ENCODE measurements around the gene SRRM3. TPM values are rescaled to one million over a fixed set of nuclear protein-coding genes. Genes with fewer than 3 reads are reported as not detected.
"Not testable (repeated sequence)": the region's sequence is repeated elsewhere in the genome, so short reads cannot be mapped to it uniquely, and the experiment has no call there.

The SRRM3 gene, protein sequence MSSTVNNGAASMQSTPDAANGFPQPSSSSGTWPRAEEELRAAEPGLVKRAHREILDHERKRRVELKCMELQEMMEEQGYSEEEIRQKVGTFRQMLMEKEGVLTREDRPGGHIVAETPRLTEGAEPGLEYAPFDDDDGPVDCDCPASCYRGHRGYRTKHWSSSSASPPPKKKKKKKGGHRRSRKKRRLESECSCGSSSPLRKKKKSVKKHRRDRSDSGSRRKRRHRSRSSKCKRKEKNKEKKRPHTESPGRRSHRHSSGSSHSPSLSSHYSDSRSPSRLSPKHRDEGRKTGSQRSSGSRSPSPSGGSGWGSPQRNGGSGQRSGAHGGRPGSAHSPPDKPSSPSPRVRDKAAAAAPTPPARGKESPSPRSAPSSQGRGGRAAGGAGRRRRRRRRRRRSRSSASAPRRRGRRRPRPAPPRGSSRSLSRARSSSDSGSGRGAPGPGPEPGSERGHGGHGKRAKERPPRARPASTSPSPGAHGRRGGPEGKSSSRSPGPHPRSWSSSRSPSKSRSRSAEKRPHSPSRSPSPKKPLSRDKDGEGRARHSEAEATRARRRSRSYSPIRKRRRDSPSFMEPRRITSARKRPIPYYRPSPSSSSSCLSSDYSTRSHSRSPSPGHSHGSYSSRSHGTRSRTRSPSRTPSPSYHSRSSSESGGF
- 0.31 TPM for total RNA-seq
- polyA plus RNA-seq (ENCODE audit: insufficient read depth in 1 of 8, insufficient read length in 8 of 8, low replicate concordance in 1 of 8), result under 1 TPM; 0.43 to 0.79 (median 0.53) TPM
- long read RNA-seq, donor 1, result 0 reads
- long read RNA-seq, donor 2, result 0 reads
- long read RNA-seq, donor 3, result 0 reads
- long read RNA-seq, donor 4, result 0 reads
- long read RNA-seq, donor 5, result 0 reads
- long read RNA-seq, donor 6, result 0 reads
- long read RNA-seq, donor 7, result 0 reads
- long read RNA-seq, donor 8, result 0 reads
- long read RNA-seq, donor 9, result 0 reads
- long read RNA-seq, donor 10, result 0 reads
- long read RNA-seq, donor 11, result 0 reads

GRCh38 chr7:76201732-76202665 is at the start of gene SRRM3:
SRRM3 (plus strand) TSS chr7:76201896; CDS start chr7:76235067, 33,171 bp downstream.
- H3K27me3 ChIP-seq (ENCODE audit: control insufficient read depth, insufficient read depth, low read length), result peaks cover 6% of the 10 kb centered on the region
- DNase-seq, result peak; percentile 82

GRCh38 chr7:76151932-76152331 is 49.8 kb upstream of the SRRM3 start:
- H3K27ac ChIP-seq (ENCODE audit: low read length), result no peak overlapping the region

More at GRCh38 chr7:76201732-76202665, at the start of gene SRRM3:
- Histone ChIP-seq H3K27ac (ENCODE audit: low read length) (no peak within 1 kb of the TSS), H3K36me3 (ENCODE audit: control insufficient read depth, insufficient read depth, low read length) (no peaks in the 10 kb centered on the region), H3K9me3 (replicated peaks; ENCODE audit: control insufficient read depth, low read depth, low read length) (no peaks in the 10 kb centered on the region), H3K4me1 (ENCODE audit: control insufficient read depth, insufficient read depth, low read length) (peaks cover 3% of the 10 kb centered on the region), H3K4me3 (ENCODE audit: low read length) (no peak within 1 kb of the TSS)
- WGBS (ENCODE audit: insufficient coverage), result 1% methylated on average over 44 of the region's 57 CpGs

DNA sequence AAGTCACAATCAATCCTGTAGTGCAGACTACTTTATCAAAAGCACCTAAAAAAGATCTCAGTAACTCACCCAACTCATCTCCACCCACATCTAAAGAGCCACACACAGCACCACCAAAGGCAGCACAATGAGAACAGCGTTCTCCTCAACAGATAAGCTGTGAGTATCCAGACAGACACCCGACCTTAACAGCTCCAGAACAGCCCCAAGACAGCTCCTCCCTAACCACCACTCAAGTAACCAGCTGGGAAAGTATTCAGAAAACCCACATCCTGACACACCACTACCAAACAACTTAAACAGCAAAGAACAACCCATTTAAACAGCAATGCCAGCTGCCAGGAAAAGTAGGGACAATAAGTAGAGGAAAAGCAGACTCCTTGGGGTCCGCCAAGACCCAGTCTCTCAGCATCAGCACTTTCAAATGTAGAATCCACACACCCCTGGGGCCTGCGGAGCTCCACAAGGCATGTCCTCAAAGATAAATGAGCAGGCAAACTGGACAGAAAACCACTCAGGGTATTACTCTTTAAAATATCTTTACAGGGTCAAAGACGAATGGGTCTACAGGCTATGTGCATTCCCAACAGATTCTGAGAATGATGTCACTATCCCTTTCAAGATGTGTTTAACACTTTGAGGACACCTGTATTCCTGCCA is 48.0 kb upstream of the SRRM3 start:
- not testable (repeated sequence) for H3K27me3 ChIP-seq (ENCODE audit: control insufficient read depth, insufficient read depth, low read length); DNase-seq; H3K27ac ChIP-seq (ENCODE audit: low read length); H3K4me3 ChIP-seq (ENCODE audit: low read length); H3K36me3 ChIP-seq (ENCODE audit: control insufficient read depth, insufficient read depth, low read length); H3K9me3 ChIP-seq (replicated peaks; ENCODE audit: control insufficient read depth, low read depth, low read length); H3K4me1 ChIP-seq (ENCODE audit: control insufficient read depth, insufficient read depth, low read length)
- 44% methylated on average over 3 of the region's 5 CpGs for WGBS (ENCODE audit: insufficient coverage)

More at GRCh38 chr7:76151932-76152331, 49.8 kb upstream of the SRRM3 start:
- WGBS (ENCODE audit: insufficient coverage), result 75% methylated on average over 2 of the region's 5 CpGs
- Histone ChIP-seq H3K36me3 (ENCODE audit: control insufficient read depth, insufficient read depth, low read length) (no peaks in the 10 kb centered on the region), H3K9me3 (replicated peaks; ENCODE audit: control insufficient read depth, low read depth, low read length) (no peaks in the 10 kb centered on the region), H3K4me1 (ENCODE audit: control insufficient read depth, insufficient read depth, low read length) (no peaks in the 10 kb centered on the region), H3K4me3 (ENCODE audit: low read length) (no peak overlapping the region), H3K27me3 (ENCODE audit: control insufficient read depth, insufficient read depth, low read length) (peaks cover 8% of the 10 kb centered on the region)
- DNase-seq, result no peak

- 93% methylated on average over 2 of the region's 6 CpGs for WGBS (ENCODE audit: insufficient coverage)
- Histone ChIP-seq H3K36me3 (ENCODE audit: control insufficient read depth, insufficient read depth, low read length) (no peaks in the 10 kb centered on the region), H3K9me3 (replicated peaks; ENCODE audit: control insufficient read depth, low read depth, low read length) (no peaks in the 10 kb centered on the region), H3K27me3 (ENCODE audit: control insufficient read depth, insufficient read depth, low read length) (no peaks in the 10 kb centered on the region), H3K4me1 (ENCODE audit: control insufficient read depth, insufficient read depth, low read length) (no peaks in the 10 kb centered on the region), H3K27ac (ENCODE audit: low read length) (no peak overlapping the region), H3K4me3 (ENCODE audit: low read length) (no peak overlapping the region)
- DNase-seq, result peak; percentile 43
These were observed 45.8 kb upstream of the SRRM3 start for GRCh38 chr7:76155938-76156337.

GRCh38 chr7:76156992-76157685 is 44.6 kb upstream of the SRRM3 start:
- not testable (repeated sequence) for DNase-seq; H3K27ac ChIP-seq (ENCODE audit: low read length); H3K36me3 ChIP-seq (ENCODE audit: control insufficient read depth, insufficient read depth, low read length); H3K9me3 ChIP-seq (replicated peaks; ENCODE audit: control insufficient read depth, low read depth, low read length); H3K4me3 ChIP-seq (ENCODE audit: low read length); H3K27me3 ChIP-seq (ENCODE audit: control insufficient read depth, insufficient read depth, low read length); H3K4me1 ChIP-seq (ENCODE audit: control insufficient read depth, insufficient read depth, low read length)
- no CpG with 5 or more reads among the region's 2 CpGs for WGBS (ENCODE audit: insufficient coverage)

- not testable (repeated sequence) for H3K4me3 ChIP-seq (ENCODE audit: low read length); H3K27ac ChIP-seq (ENCODE audit: low read length); H3K36me3 ChIP-seq (ENCODE audit: control insufficient read depth, insufficient read depth, low read length); H3K4me1 ChIP-seq (ENCODE audit: control insufficient read depth, insufficient read depth, low read length); DNase-seq; H3K27me3 ChIP-seq (ENCODE audit: control insufficient read depth, insufficient read depth, low read length); H3K9me3 ChIP-seq (replicated peaks; ENCODE audit: control insufficient read depth, low read depth, low read length)
- 83% methylated on average over 4 of the region's 10 CpGs for WGBS (ENCODE audit: insufficient coverage)
These were observed 43.3 kb upstream of the SRRM3 start for GRCh38 chr7:76158416-76158815.

DNA sequence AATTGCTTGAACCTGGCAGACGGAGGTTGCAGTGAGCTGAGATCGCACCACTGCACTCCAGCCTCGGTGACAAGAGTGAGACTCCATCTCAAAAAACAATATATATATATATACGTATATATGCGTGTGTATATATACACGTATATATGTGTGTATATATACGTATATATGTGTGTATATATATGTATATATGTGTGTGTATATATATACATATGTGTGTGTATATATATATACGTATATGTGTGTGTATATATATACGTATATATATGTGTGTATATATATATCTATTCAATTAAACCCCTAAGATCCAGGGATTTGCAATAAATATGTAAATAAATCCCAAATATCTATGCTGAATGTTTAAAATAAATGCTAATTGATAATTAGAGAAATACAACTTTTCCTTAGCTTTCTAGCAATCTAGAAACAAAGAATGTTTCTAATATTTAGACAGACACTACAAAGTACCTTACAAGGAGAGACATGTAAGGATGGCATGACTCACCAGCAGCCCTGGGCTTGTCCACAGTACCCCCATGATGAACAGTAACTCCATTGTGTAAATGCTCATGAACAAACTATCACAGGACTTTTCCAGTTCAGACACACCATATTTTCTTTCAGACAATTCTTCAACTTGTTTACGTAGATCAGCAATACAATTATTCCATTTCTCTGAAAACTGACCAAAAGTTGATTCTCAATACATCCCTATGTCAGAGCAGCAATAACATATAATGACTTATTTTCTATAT is 39.1 kb upstream of the SRRM3 start:
- not testable (repeated sequence) for DNase-seq; H3K9me3 ChIP-seq (replicated peaks; ENCODE audit: control insufficient read depth, low read depth, low read length); H3K36me3 ChIP-seq (ENCODE audit: control insufficient read depth, insufficient read depth, low read length); H3K27me3 ChIP-seq (ENCODE audit: control insufficient read depth, insufficient read depth, low read length); H3K4me3 ChIP-seq (ENCODE audit: low read length); H3K4me1 ChIP-seq (ENCODE audit: control insufficient read depth, insufficient read depth, low read length); H3K27ac ChIP-seq (ENCODE audit: low read length)
- WGBS (ENCODE audit: insufficient coverage), result no CpG with 5 or more reads among the region's 10 CpGs

- not testable (repeated sequence) for H3K9me3 ChIP-seq (replicated peaks; ENCODE audit: control insufficient read depth, low read depth, low read length)
- 14% methylated on average over 6 of the region's 8 CpGs for WGBS (ENCODE audit: insufficient coverage)
These were observed 37.9 kb upstream of the SRRM3 start for GRCh38 chr7:76163812-76164211.

More at GRCh38 chr7:76163812-76164211, 37.9 kb upstream of the SRRM3 start:
- not testable (repeated sequence) for H3K36me3 ChIP-seq (ENCODE audit: control insufficient read depth, insufficient read depth, low read length); H3K27ac ChIP-seq (ENCODE audit: low read length); H3K4me3 ChIP-seq (ENCODE audit: low read length); H3K4me1 ChIP-seq (ENCODE audit: control insufficient read depth, insufficient read depth, low read length); DNase-seq; H3K27me3 ChIP-seq (ENCODE audit: control insufficient read depth, insufficient read depth, low read length)

All from muscle of leg (tissue), 16 donors.